Adipocyte (in vitro differentiated cells): ENCODE measurements around the gene LAMTOR5.

Experiments
- DNase-seq: peaks from one replicate; pipeline ENCODE4 v3.0.0-alpha.2; 2015; ENCODE audit warnings: low read depth
- H3K27me3 ChIP-seq: replicated peaks from 2 replicates; pipeline ENCODE4 v1.7.0; 2013; ENCODE audit warnings: mild to moderate bottlenecking, low read length, moderate library complexity; ENCODE audit not compliant: control insufficient read depth, insufficient read depth
- H3K36me3 ChIP-seq: 2 replicates; pipeline ENCODE4 v1.7.0; 2013; ENCODE audit warnings: low read length, mild to moderate bottlenecking, moderate library complexity; ENCODE audit not compliant: control insufficient read depth, insufficient read depth, severe bottlenecking
- H3K4me1 ChIP-seq: 2 replicates; pipeline ENCODE4 v1.7.0; 2013; ENCODE audit warnings: mild to moderate bottlenecking, low read length, moderate library complexity; ENCODE audit not compliant: control insufficient read depth, insufficient read depth
- H3K4me3 ChIP-seq: 2 replicates; pipeline ENCODE4 v1.7.0; 2013; ENCODE audit warnings: mild to moderate bottlenecking, low read length, moderate library complexity
- H3K9ac ChIP-seq: 2 replicates; pipeline ENCODE4 v1.7.0; 2013; ENCODE audit warnings: mild to moderate bottlenecking, low read length, moderate library complexity
- H3K9me3 ChIP-seq: 2 replicates; pipeline ENCODE4 v1.7.0; 2013; ENCODE audit warnings: mild to moderate bottlenecking, low read length, moderate library complexity; ENCODE audit not compliant: control insufficient read depth

The LAMTOR5 gene

DNA sequence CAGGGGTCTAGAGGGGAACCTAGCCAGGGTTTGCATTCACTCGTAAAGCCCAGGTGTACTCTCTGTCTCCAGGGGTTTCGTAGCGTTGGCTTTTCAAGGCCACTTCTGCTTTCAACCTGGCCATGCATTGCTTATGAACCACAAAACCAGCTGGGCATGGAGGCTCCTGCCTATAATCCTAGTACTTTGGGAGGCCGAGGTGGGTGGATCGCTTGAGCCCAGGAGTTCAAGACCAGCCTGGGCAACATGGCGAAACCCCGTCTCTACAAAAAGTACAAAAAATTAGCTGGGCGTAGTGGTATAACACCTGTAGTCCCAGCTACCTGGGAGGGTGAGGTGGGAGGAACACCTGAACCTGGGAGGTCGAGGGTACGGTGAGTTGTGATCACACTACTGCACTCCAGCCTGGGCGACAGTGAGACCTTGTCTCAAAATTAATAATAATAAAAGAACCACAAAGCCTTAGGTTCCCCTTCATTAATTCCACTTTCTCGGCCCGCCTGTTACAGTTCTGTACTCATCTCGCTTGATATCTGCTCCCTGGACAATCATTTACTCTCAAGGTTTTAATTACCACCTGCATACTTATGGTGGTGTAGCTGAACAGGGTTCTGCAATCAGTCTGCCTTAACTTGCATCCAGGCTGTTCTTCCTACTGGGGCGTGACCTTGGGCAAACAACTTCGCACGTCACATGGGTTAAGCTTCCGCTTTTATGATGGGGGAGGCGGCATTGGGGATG is 22.7 kb downstream of the LAMTOR5 start:
- Histone ChIP-seq H3K4me1 (peaks cover 43% of the 10 kb centered on the region), H3K4me3 (no peak overlapping the region), H3K27me3 (no peaks in the 10 kb centered on the region), H3K9me3 (no peaks in the 10 kb centered on the region), H3K9ac (no peak overlapping the region), H3K36me3 (peaks cover 18% of the 10 kb centered on the region)
- DNase-seq, result no peak

DNA sequence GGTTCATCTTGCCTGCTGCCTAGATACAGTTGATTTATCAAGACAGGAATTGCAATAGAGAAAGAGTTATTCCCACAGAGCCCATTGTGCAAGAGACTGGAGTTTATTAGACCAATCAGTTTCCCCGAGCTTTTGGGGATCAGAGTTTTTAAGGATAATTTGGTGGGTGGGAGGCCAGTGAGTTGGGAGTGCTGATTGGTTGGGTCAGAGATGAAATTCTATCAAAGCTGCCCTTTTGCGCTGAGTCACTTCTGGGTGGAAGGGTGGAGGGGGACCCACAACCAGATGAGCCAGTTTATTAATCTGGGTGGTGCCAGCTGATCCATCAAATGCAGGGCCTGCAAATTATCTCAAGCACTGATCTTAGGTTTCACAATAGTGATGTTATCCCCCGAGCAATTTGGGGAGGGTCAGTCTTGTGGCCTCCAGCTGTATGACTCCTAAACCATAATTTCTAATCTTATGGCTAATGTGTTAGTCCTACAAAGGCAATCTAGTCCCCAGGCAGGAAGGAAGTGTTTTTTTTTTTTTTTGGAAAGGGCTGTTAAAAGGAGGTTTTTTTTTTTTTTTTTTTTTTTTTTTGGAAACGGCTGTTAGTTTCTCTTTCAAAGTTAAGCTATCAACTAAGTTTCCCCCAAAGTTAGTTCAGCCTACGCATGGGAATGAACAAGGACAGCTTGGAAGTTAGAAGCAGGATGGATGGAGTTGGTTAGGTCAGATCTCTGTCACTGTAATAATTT is 24.1 kb downstream of the LAMTOR5 start:
- DNase-seq, result peak; percentile 27

GRCh38 chr1:110380672-110381283 is 26.7 kb downstream of the LAMTOR5 start:
- Histone ChIP-seq H3K4me1 (peaks cover 32% of the 10 kb centered on the region), H3K4me3 (peak overlapping the region; percentile 54), H3K9me3 (no peaks in the 10 kb centered on the region), H3K27me3 (no peaks in the 10 kb centered on the region), H3K36me3 (peaks cover 34% of the 10 kb centered on the region), H3K9ac (no peak overlapping the region)
- DNase-seq, result peak; percentile 96

More for the DNA sequence above, 24.1 kb downstream of the LAMTOR5 start:
- no peaks in the 10 kb centered on the region for H3K9me3 ChIP-seq
- H3K9ac ChIP-seq, result peak overlapping the region; percentile 67
- H3K4me3 ChIP-seq, result peak overlapping the region; percentile 62
- H3K36me3 ChIP-seq, result peaks cover 25% of the 10 kb centered on the region
- H3K4me1 ChIP-seq, result peaks cover 30% of the 10 kb centered on the region
- H3K27me3 ChIP-seq, result no peaks in the 10 kb centered on the region

- peaks cover 53% of the 10 kb centered on the region for H3K36me3 ChIP-seq
Measured at GRCh38 chr1:110375490-110375889, 32.0 kb downstream of the LAMTOR5 start.

GRCh38 chr1:110370827-110371226 is 36.7 kb downstream of the LAMTOR5 start:
- Histone ChIP-seq H3K4me1 (peaks cover 19% of the 10 kb centered on the region), H3K9me3 (no peaks in the 10 kb centered on the region), H3K4me3 (no peak overlapping the region), H3K27me3 (no peaks in the 10 kb centered on the region), H3K36me3 (peaks cover 36% of the 10 kb centered on the region), H3K9ac (no peak overlapping the region)
- DNase-seq, result peak; percentile 62

More at GRCh38 chr1:110375490-110375889, 32.0 kb downstream of the LAMTOR5 start:
- no peaks in the 10 kb centered on the region for H3K27me3 ChIP-seq
- H3K4me1 ChIP-seq, result peaks cover 25% of the 10 kb centered on the region
- no peak for DNase-seq
- no peak overlapping the region for H3K4me3 ChIP-seq
- no peaks in the 10 kb centered on the region for H3K9me3 ChIP-seq
- H3K9ac ChIP-seq, result no peak overlapping the region

DNA sequence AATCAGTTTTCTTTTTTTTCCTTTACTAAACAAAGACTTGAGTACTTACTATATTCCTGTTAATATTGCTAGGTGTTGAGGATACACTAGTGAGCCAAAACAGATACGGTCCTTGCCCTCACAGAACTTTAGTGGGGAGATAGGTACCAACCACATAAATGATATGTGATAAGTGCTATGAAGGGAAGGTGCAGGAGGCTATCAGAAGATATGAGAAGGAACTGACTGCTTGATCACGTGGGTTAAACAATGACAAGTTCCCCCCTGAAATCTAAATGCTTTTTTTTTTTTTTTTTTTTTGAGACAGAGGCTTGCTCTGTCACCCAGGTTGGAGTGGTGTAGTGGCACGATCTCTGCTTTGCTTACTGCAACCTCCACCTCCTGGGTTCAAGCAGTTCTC is 43.3 kb downstream of the LAMTOR5 start:
- H3K4me1 ChIP-seq, result no peaks in the 10 kb centered on the region
- H3K9me3 ChIP-seq, result no peaks in the 10 kb centered on the region
- no peak overlapping the region for H3K4me3 ChIP-seq
- peaks cover 25% of the 10 kb centered on the region for H3K36me3 ChIP-seq
- H3K27me3 ChIP-seq, result no peaks in the 10 kb centered on the region
- H3K9ac ChIP-seq, result no peak overlapping the region
- no peak for DNase-seq

DNA sequence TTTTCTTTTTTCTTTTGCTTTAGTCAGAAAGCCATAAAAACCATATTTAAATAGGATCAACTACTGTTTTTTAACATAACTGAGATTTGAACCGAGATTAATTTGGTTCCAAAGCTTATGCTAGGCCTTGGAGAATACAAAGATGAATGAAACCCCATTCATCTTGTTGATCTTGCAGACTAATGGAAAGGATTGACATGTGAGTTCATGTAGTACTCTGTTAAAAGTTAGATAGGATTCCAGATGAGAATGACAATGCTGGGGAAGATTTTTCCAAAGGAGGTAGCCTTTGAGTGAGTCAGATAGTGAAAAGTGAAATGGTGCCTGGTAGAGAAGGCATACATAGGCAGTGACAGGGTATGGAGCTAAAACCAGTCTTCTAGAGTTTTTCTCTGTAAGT is 45.6 kb downstream of the LAMTOR5 start:
- peaks cover 34% of the 10 kb centered on the region for H3K36me3 ChIP-seq
- no peaks in the 10 kb centered on the region for H3K27me3 ChIP-seq
- H3K4me3 ChIP-seq, result no peak overlapping the region
- no peaks in the 10 kb centered on the region for H3K9me3 ChIP-seq
- no peak overlapping the region for H3K9ac ChIP-seq
- DNase-seq, result no peak
- H3K4me1 ChIP-seq, result no peaks in the 10 kb centered on the region

DNA sequence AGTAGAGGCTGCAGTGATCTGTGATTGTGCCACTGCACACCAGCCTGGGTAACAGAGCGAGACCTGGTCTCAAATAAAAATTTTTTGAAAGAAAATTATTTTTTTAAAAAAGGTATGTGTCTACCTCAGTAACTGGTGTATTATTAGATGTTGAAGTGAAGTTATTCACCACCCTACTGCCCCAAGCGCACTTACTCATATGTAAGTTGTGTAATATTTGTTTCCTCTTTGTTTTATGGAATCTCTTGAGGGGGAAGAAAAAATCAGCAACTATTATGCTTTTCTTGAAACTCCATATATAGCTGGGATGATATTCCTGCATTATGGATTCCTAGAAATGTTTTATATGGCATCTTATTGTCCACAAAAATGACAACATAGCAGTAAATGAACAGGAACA is 47.1 kb downstream of the LAMTOR5 start:
- Histone ChIP-seq H3K9ac (no peak overlapping the region), H3K4me1 (peaks cover under 1% of the 10 kb centered on the region), H3K4me3 (no peak overlapping the region), H3K9me3 (no peaks in the 10 kb centered on the region), H3K36me3 (peaks cover 34% of the 10 kb centered on the region), H3K27me3 (no peaks in the 10 kb centered on the region)
- no peak for DNase-seq

DNA sequence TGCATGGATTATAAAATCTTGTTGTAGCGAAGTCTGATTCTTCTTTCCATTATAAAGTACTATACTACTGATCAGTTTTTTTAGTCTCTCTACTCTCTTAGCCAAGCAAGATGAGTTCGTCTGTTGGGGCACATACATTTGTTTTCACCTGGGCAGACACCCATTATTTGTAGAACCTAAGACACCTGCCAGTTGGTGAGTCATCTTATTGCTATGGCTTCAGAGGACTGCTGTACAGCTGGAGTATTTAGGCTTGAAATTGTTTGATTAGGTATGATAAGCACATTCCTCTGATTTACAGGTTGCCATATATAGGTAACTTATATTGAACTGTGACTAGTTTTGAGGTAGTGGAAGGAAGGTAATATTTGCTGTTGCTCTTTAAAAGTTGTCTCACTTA is 51.1 kb downstream of the LAMTOR5 start:
- DNase-seq, result no peak
- H3K36me3 ChIP-seq, result peaks cover 30% of the 10 kb centered on the region
- peaks cover 5% of the 10 kb centered on the region for H3K4me1 ChIP-seq
- H3K9ac ChIP-seq, result no peak overlapping the region
- H3K27me3 ChIP-seq, result no peaks in the 10 kb centered on the region
- no peak overlapping the region for H3K4me3 ChIP-seq
- H3K9me3 ChIP-seq, result no peaks in the 10 kb centered on the region

DNA sequence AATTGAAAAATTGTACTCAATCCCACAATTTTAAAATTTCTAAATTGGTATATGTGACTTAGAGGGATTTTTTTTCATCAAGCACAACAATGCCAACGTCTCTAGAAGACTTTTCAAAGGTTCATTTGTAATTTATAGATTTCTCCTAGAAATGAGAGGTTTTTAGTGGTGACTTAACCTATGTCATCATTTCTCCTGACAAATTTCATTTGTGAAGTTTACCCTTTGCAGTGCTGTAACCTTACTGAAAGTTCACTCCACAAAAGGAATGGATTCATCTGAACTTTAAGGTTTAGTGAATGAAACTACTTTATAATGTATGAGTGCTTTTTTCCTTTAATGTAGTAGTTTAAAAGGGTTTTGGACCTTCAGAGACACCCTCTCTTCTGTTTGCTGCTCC is 52.2 kb downstream of the LAMTOR5 start:
- H3K4me1 ChIP-seq, result peaks cover 5% of the 10 kb centered on the region
- H3K36me3 ChIP-seq, result peaks cover 30% of the 10 kb centered on the region
- no peak for DNase-seq
- no peak overlapping the region for H3K9ac ChIP-seq
- H3K9me3 ChIP-seq, result no peaks in the 10 kb centered on the region
- H3K4me3 ChIP-seq, result no peak overlapping the region
- H3K27me3 ChIP-seq, result no peaks in the 10 kb centered on the region
